GM18511 (cell line): Measurements from ENCODE around the gene IFI27L1.

Source experiments
- ATAC-seq: cut with Tn5 transposase; IDR thresholded peaks from one replicate; pipeline ENCODE4 v1.9.1; 2021; ENCODE audit warnings: mild to moderate bottlenecking, moderate library complexity; ENCODE audit not compliant: unreplicated experiment

The IFI27L1 gene

DNA sequence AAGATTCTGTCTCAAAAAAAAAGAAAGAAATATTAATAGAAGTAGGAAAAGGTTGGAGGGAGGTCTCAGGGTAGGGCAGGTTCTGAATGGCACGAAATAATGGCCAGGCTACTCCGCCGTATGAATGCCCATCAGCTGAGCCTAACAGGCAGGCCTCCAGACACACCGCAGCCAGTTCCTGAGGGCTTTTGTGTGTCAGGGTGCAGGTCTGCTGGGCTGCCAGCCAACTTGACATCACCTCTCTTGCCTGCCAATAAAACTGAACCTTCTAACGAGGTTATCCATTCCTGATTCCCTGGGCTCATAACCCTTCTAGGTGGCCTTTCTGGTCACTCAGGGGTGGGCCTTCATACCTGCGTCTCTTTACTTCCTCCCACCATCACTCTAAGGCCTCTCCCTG lies 32.4 kb downstream of the IFI27L1 start:
- ATAC-seq: no peak

- ATAC-seq: no peak
Measured at GRCh38 chr14:94113908-94114588, 32.9 kb downstream of the IFI27L1 start.

GRCh38 chr14:94114589-94115057 lies 33.5 kb downstream of the IFI27L1 start:
- ATAC-seq: no peak

- no peak for ATAC-seq
Measured at GRCh38 chr14:94115058-94115591, 34.0 kb downstream of the IFI27L1 start.

DNA sequence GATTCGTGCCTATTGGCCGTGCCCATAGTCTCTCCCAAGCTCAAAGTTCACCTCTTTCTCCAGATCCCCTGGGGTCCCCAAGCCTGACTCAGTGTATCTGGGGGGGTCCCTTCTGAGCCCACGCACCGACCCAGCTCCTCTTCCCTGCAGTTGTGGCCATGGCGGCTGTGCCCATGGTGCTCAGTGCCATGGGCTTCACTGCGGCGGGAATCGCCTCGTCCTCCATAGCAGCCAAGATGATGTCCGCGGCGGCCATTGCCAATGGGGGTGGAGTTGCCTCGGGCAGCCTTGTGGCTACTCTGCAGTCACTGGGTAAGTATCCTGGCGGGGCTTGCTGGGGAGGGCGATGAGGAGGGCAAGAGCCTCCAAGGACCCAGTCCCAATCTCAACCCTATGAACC lies 34.5 kb downstream of the IFI27L1 start:
- ATAC-seq: no peak

- no peak for ATAC-seq
Measured at GRCh38 chr14:94116701-94117100, 35.6 kb downstream of the IFI27L1 start.

- no peak for ATAC-seq
Measured at GRCh38 chr14:94117856-94118255, 36.7 kb downstream of the IFI27L1 start.

DNA sequence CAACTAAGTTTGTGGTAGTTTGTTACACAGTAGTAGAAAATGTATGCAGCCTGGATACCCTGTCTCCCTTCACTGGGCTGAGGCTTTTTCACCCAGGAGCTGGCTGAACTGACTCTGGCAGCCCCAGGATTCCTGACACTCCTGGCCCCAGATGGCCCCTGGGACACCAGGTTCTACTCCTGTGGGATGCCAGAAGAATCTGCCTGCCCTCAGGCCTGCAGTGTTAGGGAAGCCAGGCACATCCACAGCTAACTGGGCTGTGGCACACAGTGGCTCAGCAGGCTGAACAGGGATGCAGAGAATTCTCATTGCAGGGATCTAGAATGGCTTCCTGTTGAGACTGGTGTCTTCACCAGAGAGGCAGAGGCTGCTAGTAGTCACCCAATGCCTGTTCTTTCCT lies 38.0 kb downstream of the IFI27L1 start:
- ATAC-seq: no peak

- ATAC-seq: no peak
Measured at GRCh38 chr14:94120667-94121340, 39.7 kb downstream of the IFI27L1 start.

GRCh38 chr14:94121485-94121884 lies 40.4 kb downstream of the IFI27L1 start:
- ATAC-seq: no peak

- ATAC-seq: no peak
Measured at GRCh38 chr14:94122438-94122837, 41.3 kb downstream of the IFI27L1 start.

- no peak for ATAC-seq
Measured at GRCh38 chr14:94123296-94123695, 42.2 kb downstream of the IFI27L1 start.

DNA sequence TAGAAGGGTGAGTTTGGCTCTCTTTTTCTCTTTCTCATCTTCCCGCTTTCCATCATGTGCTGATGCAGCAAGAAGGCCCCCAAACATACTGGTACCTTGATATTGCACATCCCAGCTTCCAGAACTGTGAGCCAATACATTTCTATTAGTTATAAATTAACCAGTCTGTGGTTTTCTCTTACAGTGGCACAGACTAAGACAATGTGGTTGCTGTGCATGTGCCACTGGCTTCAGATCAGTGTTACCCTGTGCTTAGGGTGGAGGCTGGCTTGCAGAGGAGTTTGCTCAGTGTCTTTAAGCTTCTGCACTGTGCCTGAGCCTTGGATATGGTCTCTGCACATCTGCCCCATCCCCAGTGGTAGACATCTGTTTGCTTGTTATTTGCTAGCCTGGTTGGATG lies 42.8 kb downstream of the IFI27L1 start:
- no peak for ATAC-seq

- ATAC-seq: no peak
Measured at GRCh38 chr14:94124582-94125377, 43.7 kb downstream of the IFI27L1 start.

DNA sequence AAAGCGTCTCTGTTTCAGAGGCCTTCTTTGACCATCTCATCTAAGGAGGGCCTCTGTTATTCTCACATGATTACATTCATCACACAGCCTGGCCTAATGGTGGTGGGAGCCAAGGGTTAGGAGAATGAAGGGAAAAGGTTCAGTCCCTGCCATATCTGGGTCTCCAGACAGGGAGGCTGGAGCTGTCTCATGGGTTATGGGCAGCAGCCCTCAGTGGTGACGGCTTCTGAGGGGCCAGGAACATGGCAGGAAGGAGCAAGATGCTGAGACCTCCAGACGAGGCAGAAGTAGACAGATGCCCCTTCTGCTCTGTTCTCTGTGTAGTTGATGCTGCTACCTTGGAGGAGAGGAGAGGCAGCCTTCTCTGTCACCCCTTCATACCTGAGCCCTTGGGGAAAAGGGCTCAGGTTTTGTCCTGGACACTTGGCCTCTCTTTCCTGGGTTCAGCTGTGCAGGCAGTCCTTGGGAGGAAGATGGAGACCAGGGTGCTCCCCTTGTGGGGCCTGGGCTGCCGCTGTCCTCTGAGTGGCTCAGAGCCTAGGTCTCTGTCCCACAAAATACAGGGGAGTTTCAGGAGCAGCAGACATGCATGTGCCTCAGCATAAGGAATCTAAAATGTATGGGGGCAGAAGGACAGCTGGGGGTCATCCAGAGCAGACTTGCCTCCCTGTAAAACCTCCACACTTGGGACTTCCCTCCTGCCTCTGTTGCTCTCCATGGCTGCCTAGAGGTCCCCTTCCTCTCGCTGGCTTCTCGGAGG lies 44.7 kb downstream of the IFI27L1 start:
- ATAC-seq: no peak

GRCh38 chr14:94126419-94126677 lies 45.2 kb downstream of the IFI27L1 start:
- no peak for ATAC-seq

GRCh38 chr14:94126800-94127199 lies 45.7 kb downstream of the IFI27L1 start:
- no peak for ATAC-seq

- ATAC-seq: no peak
Measured at GRCh38 chr14:94127330-94127729, 46.2 kb downstream of the IFI27L1 start.

- ATAC-seq: no peak
Measured at GRCh38 chr14:94128216-94128839, 47.2 kb downstream of the IFI27L1 start.

- ATAC-seq: peak; percentile 97
Measured at GRCh38 chr14:94129111-94129757, 48.1 kb downstream of the IFI27L1 start, which contains the start of gene IFI27L2. Gene IFI27L2, minus strand, starts transcription at chr14:94129604. Its CDS starts 40 bp downstream, at chr14:94129564.
